Activated CD4-positive, alpha-beta T cell treated with anti-CD3 and anti-CD28 coated beads, Interleukin-2, amount 10 ng/mL, durations not matched to agents 24 days and 14 days (primary cell): Measurements from ENCODE around the gene VTA1. TPM values are rescaled to one million over a fixed set of nuclear protein-coding genes. Genes with fewer than 3 reads are reported as not detected.
"Not testable (repeated sequence)": the region's sequence is repeated elsewhere in the genome, so short reads cannot be mapped to it uniquely, and the experiment has no call there.

ENCODE experiments used
- DNase-seq: peaks from one replicate; pipeline ENCODE4 v3.0.0; 2022
- H3K27ac Mint-ChIP-seq: one replicate; pipeline ENCODE4 v1.8.0; 2022; ENCODE audit warnings: mild to moderate bottlenecking, mixed read lengths
- H3K27me3 Mint-ChIP-seq: one replicate; pipeline ENCODE4 v1.8.0; 2022; ENCODE audit warnings: mixed read lengths
- H3K36me3 Mint-ChIP-seq: one replicate; pipeline ENCODE4 v1.8.0; 2022; ENCODE audit warnings: low read depth, mild to moderate bottlenecking, mixed read lengths
- H3K4me1 Mint-ChIP-seq: one replicate; pipeline ENCODE4 v1.8.0; 2021; ENCODE audit warnings: mixed read lengths
- H3K4me3 Mint-ChIP-seq: one replicate; pipeline ENCODE4 v1.8.0; 2022; ENCODE audit warnings: mild to moderate bottlenecking, moderate library complexity, mixed read lengths
- H3K9me3 Mint-ChIP-seq: one replicate; pipeline ENCODE4 v1.8.0; 2021; ENCODE audit warnings: mixed read lengths
- intact Hi-C: fragments of 100-400 bp; cut with micrococcal nuclease; formaldehyde crosslinking; loops from one replicate; pipeline ENCODE4 v1.15.1; 2023
- total RNA-seq: library from RNA; stranded (reverse); gene quantifications from 2 replicates; pipeline ENCODE4 v1.2.3, GENCODE V29; 2022

The VTA1 gene
- total RNA-seq, 1 donor from 2014 or later, result 54.0 TPM

DNA sequence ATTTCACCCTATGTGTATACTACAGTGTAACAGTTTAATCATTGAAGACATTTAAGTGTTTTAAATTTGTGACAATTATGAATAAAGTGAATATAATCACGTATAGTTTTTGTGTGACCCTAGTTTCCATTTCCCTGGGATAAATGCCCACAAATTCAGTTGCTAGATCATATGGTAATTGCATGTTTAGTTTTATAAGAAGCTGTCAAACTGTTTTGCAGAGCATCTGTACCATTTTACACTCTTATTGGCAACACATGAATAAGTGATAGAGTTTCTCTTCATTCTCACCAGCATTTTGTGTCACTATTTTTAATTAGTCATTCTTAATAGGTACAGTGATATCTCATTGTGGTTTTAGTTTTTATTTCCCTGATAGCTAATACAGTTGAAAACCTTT, 7.3 kb downstream of the VTA1 start:
- H3K4me1 Mint-ChIP-seq, result peaks cover 24% of the 10 kb centered on the region
- H3K4me3 Mint-ChIP-seq, result no peak overlapping the region
- peaks cover 9% of the 10 kb centered on the region for H3K36me3 Mint-ChIP-seq
- H3K27ac Mint-ChIP-seq, result no peak overlapping the region
- intact Hi-C loops, result no loop called here
- no peak for DNase-seq
- H3K27me3 Mint-ChIP-seq, result no peaks in the 10 kb centered on the region
- no peaks in the 10 kb centered on the region for H3K9me3 Mint-ChIP-seq

DNA sequence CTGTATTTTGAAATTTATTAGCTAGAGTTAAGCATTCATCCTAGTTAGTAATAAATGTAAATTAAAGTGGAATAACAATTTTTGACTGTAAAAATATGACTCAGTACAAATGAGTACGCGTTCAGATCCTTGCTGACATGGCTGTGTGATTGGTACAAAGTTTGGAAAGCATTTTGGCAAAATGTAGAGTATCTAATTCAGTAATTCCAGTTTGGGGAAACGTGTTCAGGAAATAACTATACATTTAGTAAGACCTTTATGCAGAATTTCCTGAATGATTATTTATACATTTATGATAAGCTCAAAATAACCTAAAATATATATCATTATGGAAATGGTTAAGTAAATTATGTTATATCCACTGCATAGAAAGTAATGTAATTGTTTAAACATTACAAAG, 8.0 kb downstream of the VTA1 start:
- no peak overlapping the region for H3K27ac Mint-ChIP-seq
- peaks cover 8% of the 10 kb centered on the region for H3K36me3 Mint-ChIP-seq
- no peak overlapping the region for H3K4me3 Mint-ChIP-seq
- H3K4me1 Mint-ChIP-seq, result peaks cover 18% of the 10 kb centered on the region
- no peaks in the 10 kb centered on the region for H3K9me3 Mint-ChIP-seq
- no peaks in the 10 kb centered on the region for H3K27me3 Mint-ChIP-seq
- intact Hi-C loops, result no loop called here
- no peak for DNase-seq

DNA sequence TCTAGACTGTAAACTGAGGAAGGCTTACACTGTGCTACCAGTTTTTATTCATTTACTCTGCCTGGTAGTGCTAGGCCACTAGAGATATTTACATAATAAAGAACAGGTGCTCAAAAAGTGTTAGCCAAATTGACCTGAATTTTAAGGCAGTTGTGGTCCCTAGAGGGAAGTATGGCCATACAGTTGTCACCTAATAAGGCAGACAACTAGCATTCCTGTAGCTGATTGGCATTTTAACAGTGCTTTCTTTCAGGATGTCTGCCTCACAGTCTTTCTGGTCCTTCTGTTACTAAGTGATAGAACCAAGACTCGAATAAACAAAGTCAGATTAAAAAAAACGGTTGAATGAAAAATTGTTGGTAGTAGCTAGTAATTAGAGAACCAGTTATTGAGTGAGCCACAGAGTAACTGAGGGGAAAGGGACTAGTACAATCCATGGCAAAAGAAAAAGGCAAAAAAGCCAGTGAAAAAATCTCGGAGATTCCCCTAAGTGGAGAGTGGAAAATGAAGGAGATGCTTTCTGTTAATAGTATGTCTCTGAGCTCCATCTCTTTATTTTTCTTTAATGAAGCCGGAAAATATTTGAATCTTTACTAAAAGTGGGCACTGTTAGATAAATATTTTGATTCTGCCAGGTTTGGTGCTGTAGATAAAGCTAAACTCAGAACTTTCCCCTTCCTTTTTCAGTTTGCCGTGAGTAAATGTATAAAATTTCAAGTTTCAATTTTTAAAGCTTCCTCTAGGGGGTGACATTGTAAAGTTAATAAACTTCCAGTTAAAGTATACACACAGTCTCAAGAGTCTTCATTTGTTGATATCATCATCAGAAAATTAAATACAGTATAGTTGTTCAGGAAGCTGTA, 9.1 kb downstream of the VTA1 start:
- H3K27me3 Mint-ChIP-seq, result no peaks in the 10 kb centered on the region
- intact Hi-C loops, result loop anchor here (1.0 to 2.0 kb wide), 2 partner anchors 9 to 51 kb away; partner anchors contain the start of genes NMBR and VTA1
- peaks cover under 1% of the 10 kb centered on the region for H3K36me3 Mint-ChIP-seq
- peaks cover 10% of the 10 kb centered on the region for H3K4me1 Mint-ChIP-seq
- no peak for DNase-seq
- H3K4me3 Mint-ChIP-seq, result peak overlapping the region; percentile 4
- no peak overlapping the region for H3K27ac Mint-ChIP-seq
- no peaks in the 10 kb centered on the region for H3K9me3 Mint-ChIP-seq

DNA sequence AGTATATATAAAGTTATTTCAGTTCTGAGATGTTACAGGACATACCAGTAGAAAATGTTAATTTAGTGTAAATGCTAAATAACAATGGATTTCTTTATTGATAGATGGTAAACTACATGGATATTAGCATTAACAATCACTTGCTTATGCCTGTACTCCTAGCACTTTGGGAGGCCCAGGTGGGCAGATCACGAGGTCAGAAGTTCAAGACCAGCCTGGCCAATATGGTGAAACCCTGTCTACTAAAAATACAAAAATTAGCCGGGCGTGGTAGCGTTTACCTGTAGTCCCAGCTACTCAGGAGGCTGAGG, 9.7 kb downstream of the VTA1 start:
- H3K27me3 Mint-ChIP-seq, H3K9me3 Mint-ChIP-seq, H3K27ac Mint-ChIP-seq, H3K4me3 Mint-ChIP-seq, H3K36me3 Mint-ChIP-seq, DNase-seq: not testable (repeated sequence)
- peaks cover 10% of the 10 kb centered on the region for H3K4me1 Mint-ChIP-seq
- intact Hi-C loops, result loop anchor here (1.0 to 2.0 kb wide), 2 partner anchors 9 to 50 kb away; partner anchors contain the start of genes NMBR and VTA1

DNA sequence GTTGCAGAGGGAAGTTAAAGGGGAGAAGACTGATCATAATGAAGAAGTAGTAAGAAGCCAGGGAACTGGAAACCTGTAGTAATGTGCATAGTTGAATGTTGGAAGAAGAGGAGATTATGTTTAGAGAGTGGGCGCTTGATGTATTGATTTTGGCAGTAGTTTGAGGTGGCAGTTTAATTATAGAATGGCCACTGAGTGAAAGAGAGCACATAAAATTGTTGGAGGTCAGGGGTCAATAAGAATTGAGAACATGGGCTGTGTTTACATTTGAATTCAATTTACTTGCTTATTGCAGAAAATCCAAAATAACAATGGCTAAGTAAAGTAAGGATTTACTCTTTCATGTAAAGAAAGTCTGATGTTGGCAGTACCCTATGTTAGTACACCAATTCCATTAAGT, 15.7 kb downstream of the VTA1 start:
- intact Hi-C loops, result no loop called here
- DNase-seq, result no peak

DNA sequence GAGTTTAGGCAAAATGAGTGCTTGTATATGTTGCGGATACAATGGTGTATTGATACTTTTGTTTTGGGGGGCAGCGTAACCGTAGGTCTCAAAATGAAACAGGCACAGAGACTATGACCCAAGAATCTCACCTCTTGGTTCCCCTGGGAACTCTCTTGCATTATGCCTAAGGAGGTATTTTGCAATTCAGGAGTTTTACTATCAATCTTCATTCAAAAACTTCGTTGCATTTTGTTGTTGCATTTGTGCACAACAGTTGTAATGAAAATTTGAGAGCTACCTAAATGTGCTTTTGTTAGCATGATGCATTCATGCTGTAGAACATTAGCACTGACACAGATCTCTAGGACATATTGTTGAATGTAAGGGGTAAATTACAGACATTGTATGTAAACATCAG, 18.2 kb downstream of the VTA1 start:
- H3K27ac Mint-ChIP-seq, result no peak overlapping the region
- no peak overlapping the region for H3K4me3 Mint-ChIP-seq
- intact Hi-C loops, result no loop called here
- no peaks in the 10 kb centered on the region for H3K27me3 Mint-ChIP-seq
- H3K4me1 Mint-ChIP-seq, result peaks cover 4% of the 10 kb centered on the region
- DNase-seq, result no peak
- H3K9me3 Mint-ChIP-seq, result no peaks in the 10 kb centered on the region
- peaks cover 10% of the 10 kb centered on the region for H3K36me3 Mint-ChIP-seq

More for the DNA sequence above, 15.7 kb downstream of the VTA1 start:
- Mint-ChIP-seq H3K9me3 (no peaks in the 10 kb centered on the region), H3K36me3 (peaks cover 5% of the 10 kb centered on the region), H3K4me3 (no peak overlapping the region), H3K27me3 (no peaks in the 10 kb centered on the region), H3K4me1 (peaks cover 4% of the 10 kb centered on the region), H3K27ac (no peak overlapping the region)

DNA sequence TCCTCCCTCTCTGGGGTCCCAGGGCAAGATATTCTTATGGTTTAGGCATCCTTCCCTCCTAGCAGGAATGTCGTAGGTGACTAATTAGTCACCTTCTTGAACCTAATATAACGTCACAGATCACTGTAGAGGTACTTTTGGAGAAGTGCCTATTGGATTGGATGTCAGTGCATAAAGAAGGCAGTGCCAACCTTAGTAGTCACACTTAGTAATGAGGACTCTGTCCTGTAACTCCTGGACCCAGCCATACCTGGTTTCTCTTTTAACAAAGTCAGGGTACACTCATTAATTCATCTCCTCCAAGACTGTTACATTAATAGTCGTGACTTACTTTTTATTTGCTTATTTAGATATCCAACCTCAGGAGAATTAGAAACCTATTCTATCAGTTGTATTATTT, 20.0 kb downstream of the VTA1 start:
- Mint-ChIP-seq H3K36me3 (peaks cover 16% of the 10 kb centered on the region), H3K27me3 (no peaks in the 10 kb centered on the region), H3K9me3 (no peaks in the 10 kb centered on the region), H3K4me3 (no peak overlapping the region), H3K4me1 (peaks cover 4% of the 10 kb centered on the region), H3K27ac (no peak overlapping the region)
- intact Hi-C loops, result no loop called here
- DNase-seq, result no peak

DNA sequence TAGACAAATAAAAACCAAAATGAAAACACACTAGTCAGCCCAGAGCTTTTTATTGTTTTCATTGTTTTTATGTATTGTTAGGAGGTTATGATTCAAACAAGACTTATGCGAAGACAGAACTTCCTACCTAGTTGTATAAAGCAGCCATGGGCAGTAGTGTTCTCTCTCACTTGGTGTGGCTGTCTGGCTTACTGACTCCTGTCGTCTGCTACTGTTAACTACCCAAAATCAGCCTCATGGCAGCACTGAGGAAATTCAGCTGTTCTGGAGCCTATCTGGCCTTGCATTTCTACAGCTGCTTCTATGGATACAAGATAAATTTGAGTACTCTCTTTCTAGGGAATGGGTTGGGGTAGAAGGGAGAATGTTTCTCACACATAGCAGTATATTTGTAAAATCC, 20.4 kb downstream of the VTA1 start:
- Mint-ChIP-seq H3K27ac (no peak overlapping the region), H3K9me3 (no peaks in the 10 kb centered on the region), H3K4me3 (no peak overlapping the region), H3K4me1 (peaks cover 4% of the 10 kb centered on the region), H3K36me3 (peaks cover 19% of the 10 kb centered on the region), H3K27me3 (no peaks in the 10 kb centered on the region)
- intact Hi-C loops, result no loop called here
- no peak for DNase-seq

DNA sequence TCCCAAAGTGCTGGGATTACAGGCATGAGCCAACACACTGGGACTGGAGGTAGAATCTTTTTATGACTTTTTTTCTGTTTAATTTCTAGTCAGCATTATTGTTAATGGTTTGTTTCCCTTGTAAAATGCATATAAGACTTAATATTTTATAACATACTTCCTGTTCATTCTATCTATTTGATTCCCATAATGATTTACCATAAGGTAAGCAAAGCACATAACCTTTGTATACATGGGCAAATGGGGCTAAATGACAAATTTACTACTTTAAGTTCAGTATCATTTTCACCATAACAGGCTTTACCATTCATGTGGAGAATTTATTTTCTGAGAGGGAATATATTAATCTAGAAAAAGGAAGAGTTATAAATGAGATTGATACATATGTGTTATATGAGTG, 24.3 kb downstream of the VTA1 start:
- Mint-ChIP-seq H3K27ac (no peak overlapping the region), H3K27me3 (no peaks in the 10 kb centered on the region), H3K4me3 (no peak overlapping the region), H3K9me3 (no peaks in the 10 kb centered on the region), H3K36me3 (peaks cover 44% of the 10 kb centered on the region), H3K4me1 (no peaks in the 10 kb centered on the region)
- no peak for DNase-seq
- intact Hi-C loops, result no loop called here

DNA sequence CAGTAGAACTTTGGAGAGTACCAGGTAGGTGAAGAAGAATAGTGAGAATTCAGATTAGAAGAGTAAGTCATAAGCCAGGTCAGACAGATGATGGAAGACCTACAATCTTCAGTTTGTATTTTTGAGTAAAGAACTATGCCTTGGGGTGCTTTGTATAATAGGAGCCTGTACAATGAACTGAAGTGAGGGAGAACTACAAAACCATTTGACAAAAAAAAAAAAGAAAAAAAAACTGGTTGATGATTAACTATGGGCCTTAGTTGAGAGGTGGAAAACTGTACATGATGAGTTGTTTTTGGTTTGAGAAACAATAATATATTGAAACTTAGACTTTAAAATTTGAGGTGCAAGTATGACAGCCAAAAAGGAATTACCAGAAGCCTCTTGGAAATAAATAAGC, 25.7 kb downstream of the VTA1 start:
- no peaks in the 10 kb centered on the region for H3K9me3 Mint-ChIP-seq
- H3K27ac Mint-ChIP-seq, result no peak overlapping the region
- DNase-seq, result no peak

DNA sequence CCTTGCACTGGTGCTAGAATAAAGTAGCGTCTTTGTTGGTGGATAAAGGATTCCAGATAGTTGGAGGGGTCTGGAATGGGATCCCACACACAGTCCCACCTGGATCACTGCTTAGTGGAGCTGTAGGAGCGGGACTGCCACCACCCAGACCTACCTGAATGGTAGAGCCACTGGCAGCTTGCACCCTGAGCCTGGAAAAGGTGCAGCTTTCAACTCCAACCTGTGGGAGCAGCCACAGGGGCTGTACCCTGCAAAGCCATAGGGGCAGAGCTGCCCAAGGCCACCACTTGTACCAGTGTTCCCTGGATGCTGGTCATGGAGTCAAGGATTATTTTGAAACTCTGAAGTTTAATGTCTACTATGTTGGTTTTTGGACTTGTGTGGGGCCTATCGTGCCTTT, 26.9 kb downstream of the VTA1 start:
- Mint-ChIP-seq H3K27ac (no peak overlapping the region), H3K4me1 (no peaks in the 10 kb centered on the region), H3K36me3 (peaks cover 52% of the 10 kb centered on the region), H3K27me3 (no peaks in the 10 kb centered on the region), H3K9me3 (no peaks in the 10 kb centered on the region), H3K4me3 (no peak overlapping the region)
- DNase-seq, result no peak
- intact Hi-C loops, result no loop called here

More for the DNA sequence above, 25.7 kb downstream of the VTA1 start:
- Mint-ChIP-seq H3K4me3 (no peak overlapping the region), H3K27me3 (no peaks in the 10 kb centered on the region), H3K36me3 (peaks cover 48% of the 10 kb centered on the region), H3K4me1 (no peaks in the 10 kb centered on the region)
- intact Hi-C loops, result no loop called here

DNA sequence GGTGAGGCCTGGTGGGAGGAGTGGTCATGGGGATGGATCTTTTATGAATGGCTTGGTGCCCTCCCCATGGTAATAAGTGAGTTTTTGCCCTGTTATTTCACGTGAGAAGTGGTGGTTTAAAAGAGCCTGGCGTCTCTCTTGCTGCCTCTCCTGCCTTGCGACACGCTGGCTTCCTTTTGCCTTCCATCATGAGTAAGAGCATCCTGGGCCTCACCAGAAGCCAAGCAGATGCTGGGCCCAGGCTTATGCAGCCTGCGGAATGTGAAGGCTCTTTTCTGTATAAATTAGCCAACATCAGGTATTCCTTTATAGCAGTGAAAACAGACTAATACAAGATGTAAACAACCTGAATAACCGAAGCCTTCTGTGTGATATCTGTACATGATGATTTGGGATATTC, 27.6 kb downstream of the VTA1 start:
- DNase-seq, result no peak
- no peaks in the 10 kb centered on the region for H3K9me3 Mint-ChIP-seq
- no peaks in the 10 kb centered on the region for H3K27me3 Mint-ChIP-seq
- intact Hi-C loops, result no loop called here
- H3K4me3 Mint-ChIP-seq, result no peak overlapping the region
- no peaks in the 10 kb centered on the region for H3K4me1 Mint-ChIP-seq
- no peak overlapping the region for H3K27ac Mint-ChIP-seq
- H3K36me3 Mint-ChIP-seq, result peaks cover 55% of the 10 kb centered on the region

DNA sequence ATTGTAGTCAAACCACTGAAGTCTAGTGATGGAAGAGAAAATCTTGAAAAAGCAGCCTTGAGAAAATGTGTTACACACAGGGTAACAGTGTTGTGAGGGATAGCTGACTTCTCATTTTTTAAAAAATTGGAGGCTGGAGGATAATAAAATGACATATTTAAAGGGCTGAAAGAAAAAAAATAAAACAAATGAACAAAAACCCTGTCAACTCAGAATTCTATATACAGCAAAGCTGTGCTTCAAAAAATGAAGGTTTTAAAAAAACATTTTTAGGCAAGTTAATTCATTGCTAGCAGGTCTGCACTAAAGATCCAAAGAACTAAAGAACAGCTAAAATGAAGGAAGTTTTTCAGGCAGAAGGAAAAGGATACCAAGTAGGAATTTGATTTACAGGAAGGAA, 31.1 kb downstream of the VTA1 start:
- DNase-seq, result no peak
- peaks cover 48% of the 10 kb centered on the region for H3K36me3 Mint-ChIP-seq
- H3K27ac Mint-ChIP-seq, result no peak overlapping the region
- H3K4me1 Mint-ChIP-seq, result no peaks in the 10 kb centered on the region
- no peak overlapping the region for H3K4me3 Mint-ChIP-seq
- intact Hi-C loops, result no loop called here
- H3K27me3 Mint-ChIP-seq, result no peaks in the 10 kb centered on the region
- no peaks in the 10 kb centered on the region for H3K9me3 Mint-ChIP-seq

DNA sequence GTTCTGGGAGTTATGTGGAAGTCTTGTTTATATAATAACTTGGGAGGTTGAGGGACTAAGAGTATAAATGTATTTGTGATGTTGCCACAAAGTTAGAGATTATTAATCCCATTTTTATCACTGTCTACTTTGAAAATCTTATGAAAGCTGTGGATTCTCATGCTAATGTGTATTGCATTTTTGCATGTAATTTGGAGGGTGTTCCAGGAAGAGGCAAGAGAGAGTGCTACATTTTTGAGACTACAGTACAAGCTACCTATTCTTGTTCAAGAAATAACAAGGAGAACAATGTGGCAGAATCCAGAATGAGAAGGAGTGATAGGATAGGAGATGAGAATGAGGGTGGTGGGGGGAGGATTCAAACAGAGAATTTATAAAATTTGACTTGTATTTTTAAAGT, 34.9 kb downstream of the VTA1 start:
- Mint-ChIP-seq H3K27me3 (no peaks in the 10 kb centered on the region), H3K9me3 (no peaks in the 10 kb centered on the region), H3K4me3 (no peak overlapping the region), H3K36me3 (peaks cover 30% of the 10 kb centered on the region), H3K4me1 (peaks cover 2% of the 10 kb centered on the region), H3K27ac (no peak overlapping the region)
- no peak for DNase-seq
- intact Hi-C loops, result no loop called here

DNA sequence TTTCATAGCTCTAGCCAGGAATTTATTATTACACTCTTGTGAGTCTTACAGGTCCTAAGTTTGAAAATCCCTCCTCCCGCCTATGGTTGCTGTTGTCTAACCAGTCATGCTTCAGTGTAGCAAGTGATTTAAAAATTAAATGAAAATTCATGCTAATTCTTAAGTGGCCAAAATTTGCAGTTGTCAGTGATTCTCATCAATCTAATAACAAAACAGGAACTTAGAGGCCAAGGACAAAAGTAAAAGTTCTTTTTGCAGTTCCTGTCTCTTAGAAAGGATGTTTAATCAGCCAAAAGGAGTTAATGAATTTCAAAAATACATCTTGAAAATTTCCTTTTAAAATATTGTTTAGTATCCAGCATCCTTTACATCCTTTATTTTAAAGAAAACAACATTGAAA, 36.3 kb downstream of the VTA1 start:
- intact Hi-C loops, result no loop called here
- Mint-ChIP-seq H3K4me1 (peaks cover 2% of the 10 kb centered on the region), H3K27me3 (no peaks in the 10 kb centered on the region)

More for the DNA sequence above, 36.3 kb downstream of the VTA1 start:
- no peak for DNase-seq
- H3K27ac Mint-ChIP-seq, result no peak overlapping the region
- no peak overlapping the region for H3K4me3 Mint-ChIP-seq
- peaks cover 20% of the 10 kb centered on the region for H3K36me3 Mint-ChIP-seq
- no peaks in the 10 kb centered on the region for H3K9me3 Mint-ChIP-seq
